Measurements from ENCODE around the gene DYNC2I2.

DNA sequence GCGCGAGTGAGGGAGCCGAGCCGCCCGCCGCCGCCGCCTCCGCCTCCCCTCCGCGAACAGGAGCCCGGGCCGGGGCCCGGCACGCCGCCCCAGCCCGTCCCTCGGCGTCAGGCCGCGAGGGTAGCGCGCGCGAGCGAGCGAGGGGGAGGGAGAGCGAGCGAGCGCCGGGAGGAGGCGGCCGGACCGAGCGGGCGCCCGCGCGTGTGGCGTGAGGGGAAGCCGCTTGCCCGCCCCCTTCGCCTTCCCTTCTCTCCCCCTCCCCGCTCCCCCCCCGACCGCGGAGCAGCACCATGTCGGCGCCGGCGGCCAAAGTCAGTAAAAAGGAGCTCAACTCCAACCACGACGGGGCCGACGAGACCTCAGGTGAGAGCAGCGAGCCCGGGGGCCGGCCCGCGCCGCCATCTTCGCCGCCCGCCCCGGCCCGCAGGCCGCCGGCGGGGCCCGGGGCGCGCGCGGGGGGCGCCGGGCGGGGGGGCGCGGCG lies 32.7 kb upstream of the DYNC2I2 start:
- TF ChIP-seq, protein P1, sequence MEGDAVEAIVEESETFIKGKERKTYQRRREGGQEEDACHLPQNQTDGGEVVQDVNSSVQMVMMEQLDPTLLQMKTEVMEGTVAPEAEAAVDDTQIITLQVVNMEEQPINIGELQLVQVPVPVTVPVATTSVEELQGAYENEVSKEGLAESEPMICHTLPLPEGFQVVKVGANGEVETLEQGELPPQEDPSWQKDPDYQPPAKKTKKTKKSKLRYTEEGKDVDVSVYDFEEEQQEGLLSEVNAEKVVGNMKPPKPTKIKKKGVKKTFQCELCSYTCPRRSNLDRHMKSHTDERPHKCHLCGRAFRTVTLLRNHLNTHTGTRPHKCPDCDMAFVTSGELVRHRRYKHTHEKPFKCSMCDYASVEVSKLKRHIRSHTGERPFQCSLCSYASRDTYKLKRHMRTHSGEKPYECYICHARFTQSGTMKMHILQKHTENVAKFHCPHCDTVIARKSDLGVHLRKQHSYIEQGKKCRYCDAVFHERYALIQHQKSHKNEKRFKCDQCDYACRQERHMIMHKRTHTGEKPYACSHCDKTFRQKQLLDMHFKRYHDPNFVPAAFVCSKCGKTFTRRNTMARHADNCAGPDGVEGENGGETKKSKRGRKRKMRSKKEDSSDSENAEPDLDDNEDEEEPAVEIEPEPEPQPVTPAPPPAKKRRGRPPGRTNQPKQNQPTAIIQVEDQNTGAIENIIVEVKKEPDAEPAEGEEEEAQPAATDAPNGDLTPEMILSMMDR (IDR thresholded peaks at IDR 0.05), result no peak
- no peak for TF ChIP-seq POLR2A (IDR thresholded peaks at IDR 0.05)

All from esophagus squamous epithelium (tissue), 4 donors.